NOMO-1 treated with DMSO at 0.1 percent for 48 hours (cell line): ENCODE results near the gene FNDC11.
A peak's percentile ranks its signal among the peaks of the same experiment; 100 is the strongest.

Source experiments
- DNase-seq: peaks from one replicate; lab custom pipeline; 2025; ENCODE audit not compliant: unreplicated experiment; lab: John Stamatoyannopoulos, UW

FNDC11 gene

GRCh38 chr20:63539092-63539430 is 14.9 kb upstream of the FNDC11 start:
- DNase-seq = no peak

GRCh38 chr20:63539441-63540370 is 14.3 kb upstream of the FNDC11 start:
- no peak for DNase-seq

- DNase-seq = no peak
Observed at GRCh38 chr20:63540417-63541186, 13.4 kb upstream of the FNDC11 start.

- no peak for DNase-seq
Observed at GRCh38 chr20:63541371-63541770, 12.6 kb upstream of the FNDC11 start.

- peak; percentile 54 for DNase-seq
Observed at GRCh38 chr20:63542031-63542559, 11.9 kb upstream of the FNDC11 start.

- DNase-seq = no peak
Observed at GRCh38 chr20:63542696-63543095, 11.3 kb upstream of the FNDC11 start.

GRCh38 chr20:63543131-63543530 is 10.8 kb upstream of the FNDC11 start:
- DNase-seq = no peak

GRCh38 chr20:63543733-63544132 is 10.2 kb upstream of the FNDC11 start:
- no peak for DNase-seq

- DNase-seq = no peak
Observed at GRCh38 chr20:63544241-63544957, 9.6 kb upstream of the FNDC11 start.

- no peak for DNase-seq
Observed at GRCh38 chr20:63544958-63545516, 8.9 kb upstream of the FNDC11 start.

GRCh38 chr20:63545814-63546213 is 8.1 kb upstream of the FNDC11 start:
- DNase-seq = no peak

- no peak for DNase-seq
Observed at GRCh38 chr20:63546256-63546955, 7.6 kb upstream of the FNDC11 start.

- DNase-seq = no peak
Observed at GRCh38 chr20:63546956-63547724, 6.8 kb upstream of the FNDC11 start.

GRCh38 chr20:63547725-63548480 is 6.1 kb upstream of the FNDC11 start, which contains the start of gene SRMS:
Gene SRMS (minus strand): TSS chr20:63547749. CDS start chr20:63547463, 286 bp downstream.
- no peak for DNase-seq

- DNase-seq = no peak
Observed at GRCh38 chr20:63548542-63548941, 5.4 kb upstream of the FNDC11 start.

GRCh38 chr20:63549019-63549418 is 4.9 kb upstream of the FNDC11 start:
- no peak for DNase-seq

GRCh38 chr20:63549679-63550282 is 4.2 kb upstream of the FNDC11 start:
- DNase-seq = no peak

GRCh38 chr20:63551068-63551467 is 2.9 kb upstream of the FNDC11 start:
- no peak for DNase-seq
